Measurements from ENCODE around the gene RABGAP1L. TPM values are rescaled to one million over a fixed set of nuclear protein-coding genes. Genes with fewer than 3 reads are reported as not detected.

The RABGAP1L gene
- total RNA-seq, 1 experiment from 2014 or later = 29.3 TPM

DNA sequence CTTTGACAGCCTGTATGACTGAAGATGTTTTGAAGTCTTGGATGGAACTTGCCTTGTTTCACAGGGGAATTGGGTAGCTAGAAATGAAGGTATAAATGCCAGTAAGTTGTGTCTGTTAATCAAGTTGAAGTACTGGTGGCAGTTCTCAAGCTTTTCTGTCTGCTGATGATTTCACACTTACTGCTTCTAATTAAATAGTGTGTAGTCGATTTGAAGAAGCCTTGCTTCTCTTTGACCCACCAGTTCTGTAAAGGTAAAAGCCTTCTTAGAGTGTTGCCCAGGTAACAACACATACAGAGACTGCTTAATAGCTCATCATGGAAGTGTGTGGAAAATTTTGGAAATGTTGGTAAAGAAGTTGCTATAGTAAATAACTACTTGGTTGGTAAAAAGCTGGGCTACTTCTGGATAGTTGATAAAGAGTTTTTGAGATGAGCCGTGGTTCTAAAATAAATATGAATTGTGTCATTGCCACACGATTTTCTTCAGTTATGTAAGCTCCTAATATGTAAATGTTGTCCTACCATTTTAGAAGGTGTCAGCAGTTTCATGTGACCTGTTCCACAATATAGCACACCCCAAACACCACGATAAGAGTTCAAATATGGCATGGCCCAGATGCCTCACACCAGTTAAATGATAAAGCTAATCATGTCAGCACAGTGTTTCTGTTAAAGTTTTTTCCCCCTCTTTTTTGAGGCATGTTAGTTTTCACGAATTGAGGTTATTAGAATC is 7.4 kb downstream of the RABGAP1L start:
- CTCF ChIA-PET = no interaction called here
- Histone ChIP-seq H3K9ac (ENCODE audit: low read length) (no peak overlapping the region), H3K4me3 (replicated peaks in 1 of 2; ENCODE audit: low read depth in 1 of 2, low read length in 2 of 2) (no peak overlapping the region), H3K79me2 (ENCODE audit: insufficient read depth, low read length) (peaks cover 65% of the 10 kb centered on the region), H4K20me1 (ENCODE audit: insufficient read depth) (no peaks in the 10 kb centered on the region), H3K9me3 (ENCODE audit: control insufficient read depth in 1 of 2, insufficient read depth in 1 of 2, low read depth in 1 of 2, low read length in 2 of 2) (no peaks in the 10 kb centered on the region), H3K4me1 (ENCODE audit: control insufficient read depth in 1 of 2, insufficient read depth in 2 of 2, low read length in 2 of 2) (no peaks in the 10 kb centered on the region), H3K27ac (ENCODE audit: low read depth, low read length) (no peak overlapping the region), H3K27me3 (ENCODE audit: insufficient read depth, low read length) (no peaks in the 10 kb centered on the region), H3K4me2 (ENCODE audit: low read length) (no peak overlapping the region), H3K36me3 (ENCODE audit: control insufficient read depth in 1 of 2, insufficient read depth in 2 of 2, low read length in 2 of 2) (no peaks in the 10 kb centered on the region), H3K9me2 (ENCODE audit: insufficient read depth) (no peaks in the 10 kb centered on the region), H2AFZ (ENCODE audit: low read depth, low read length, poor library complexity, severe bottlenecking) (no peak overlapping the region)
- BruUV-seq (replicated peaks) = no TSS peak
- POLR2A ChIA-PET = no interaction called here
- intact Hi-C loops (cut with micrococcal nuclease) = no loop called here
- DNase-seq (ENCODE audit: low read depth, low spot score) (no peak), ATAC-seq (no peak)
- RAD21 ChIA-PET (ENCODE audit: low non-redundant PET in 1 of 2, low total read pairs in 2 of 2, uncharacterized antibody in 2 of 2, unreplicated experiment in 2 of 2) = no interaction called here
- TF ChIP-seq CTCF (IDR thresholded peaks at IDR 0.05 in 2 of 3, conservative IDR thresholded peaks at IDR 0.05 in 1 of 3; ENCODE audit: borderline replicate concordance in 1 of 3, insufficient read depth in 1 of 3, low read depth in 2 of 3, low read length in 2 of 3) (no peak), ELF1 (IDR thresholded peaks at IDR 0.05; ENCODE audit: borderline replicate concordance, low read depth) (no peak), CEBPB (IDR thresholded peaks at IDR 0.05; ENCODE audit: low read depth) (no peak), ZBTB33 (IDR thresholded peaks at IDR 0.05; ENCODE audit: extremely low read depth, insufficient replicate concordance, low read length) (no peak), POLR2A (IDR thresholded peaks at IDR 0.05; ENCODE audit: borderline replicate concordance, extremely low read depth, insufficient read depth, insufficient read length) (no peak), SIN3A (IDR thresholded peaks at IDR 0.05; ENCODE audit: low read depth) (no peak)

All from HCT116 (cell line).